Suprapubic skin (tissue), 4 donors: ENCODE measurements around the gene MRPL53.

Experiments used
- EP300 ChIP-seq: sonication (generic); formaldehyde crosslinking; IDR thresholded peaks from one replicate; pipeline ENCODE4 v1.6.1; 2017; ENCODE audit warnings: antibody characterized with exemption
- POLR2A ChIP-seq, 2 donors: fragments of 450-650 bp; IDR thresholded peaks; one replicate each; pipeline ENCODE4 v1.6.1; 2017; ENCODE audit warnings: antibody characterized with exemption in 2 of 2, mild to moderate bottlenecking in 2 of 2, moderate library complexity in 2 of 2
- POLR2AphosphoS5 ChIP-seq, 3 donors: sonication (generic); formaldehyde crosslinking; IDR thresholded peaks; one replicate each; pipeline ENCODE4 v1.6.1; 2017; ENCODE audit warnings: antibody characterized with exemption in 3 of 3
- TF ChIP-seq, protein P1 (sequence below), 2 donors: fragments of 200-600 bp in 1 of 2; fragments of 450-650 bp in 1 of 2; sonication (generic) in 1 of 2; IDR thresholded peaks; one replicate each; pipeline ENCODE4 v1.5.1; 2016 to 2019; ENCODE audit warnings: antibody characterized with exemption in 2 of 2, mild to moderate bottlenecking in 1 of 2, moderate library complexity in 1 of 2

DNA sequence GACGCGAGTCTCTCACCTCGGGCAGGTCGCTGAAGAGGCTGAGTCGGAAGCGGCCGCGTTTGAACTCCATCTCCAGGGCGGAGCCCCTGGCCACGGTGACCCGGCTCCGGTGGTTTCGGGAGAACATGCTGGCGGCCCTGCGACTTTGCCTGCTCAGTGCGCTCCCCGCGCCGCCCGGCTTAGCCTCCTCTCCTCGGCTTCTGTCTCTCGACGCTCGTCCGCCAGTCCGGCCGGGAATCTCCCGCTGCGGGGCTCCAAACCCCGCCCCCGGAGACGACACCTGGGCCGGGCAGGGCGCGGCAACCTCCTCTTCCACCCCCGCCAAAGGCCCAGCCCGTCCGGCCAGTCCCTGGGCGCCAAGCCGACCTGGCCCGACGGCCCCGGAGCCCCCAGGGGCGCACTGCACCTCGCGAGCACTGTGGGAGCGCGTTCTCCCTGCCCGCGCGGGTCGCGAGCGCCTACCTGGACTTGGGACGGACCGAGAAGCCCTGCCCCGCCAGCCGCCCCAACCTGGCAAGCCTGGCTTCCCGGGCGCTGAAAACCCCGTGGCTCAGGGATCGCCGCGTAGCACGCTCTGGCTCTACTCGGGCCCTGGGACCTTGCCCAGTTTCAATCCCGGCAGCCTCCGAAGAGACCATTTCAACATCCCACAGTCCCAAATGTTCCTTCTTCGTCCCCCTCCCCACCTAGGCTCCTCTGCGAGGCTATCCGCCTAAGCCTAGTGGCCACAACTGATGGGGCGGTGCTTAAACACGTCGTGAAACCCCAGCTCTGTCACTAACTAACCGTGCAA lies 30.6 kb downstream of the MRPL53 start, which contains the start of gene RTKN:
- TF ChIP-seq EP300: no peak
- TF ChIP-seq, protein P1, sequence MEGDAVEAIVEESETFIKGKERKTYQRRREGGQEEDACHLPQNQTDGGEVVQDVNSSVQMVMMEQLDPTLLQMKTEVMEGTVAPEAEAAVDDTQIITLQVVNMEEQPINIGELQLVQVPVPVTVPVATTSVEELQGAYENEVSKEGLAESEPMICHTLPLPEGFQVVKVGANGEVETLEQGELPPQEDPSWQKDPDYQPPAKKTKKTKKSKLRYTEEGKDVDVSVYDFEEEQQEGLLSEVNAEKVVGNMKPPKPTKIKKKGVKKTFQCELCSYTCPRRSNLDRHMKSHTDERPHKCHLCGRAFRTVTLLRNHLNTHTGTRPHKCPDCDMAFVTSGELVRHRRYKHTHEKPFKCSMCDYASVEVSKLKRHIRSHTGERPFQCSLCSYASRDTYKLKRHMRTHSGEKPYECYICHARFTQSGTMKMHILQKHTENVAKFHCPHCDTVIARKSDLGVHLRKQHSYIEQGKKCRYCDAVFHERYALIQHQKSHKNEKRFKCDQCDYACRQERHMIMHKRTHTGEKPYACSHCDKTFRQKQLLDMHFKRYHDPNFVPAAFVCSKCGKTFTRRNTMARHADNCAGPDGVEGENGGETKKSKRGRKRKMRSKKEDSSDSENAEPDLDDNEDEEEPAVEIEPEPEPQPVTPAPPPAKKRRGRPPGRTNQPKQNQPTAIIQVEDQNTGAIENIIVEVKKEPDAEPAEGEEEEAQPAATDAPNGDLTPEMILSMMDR (IDR thresholded peaks at IDR 0.05): no peak
- TF ChIP-seq POLR2A (IDR thresholded peaks at IDR 0.05): no peak
- peak in 1 of 3 donors; percentile 28 for TF ChIP-seq POLR2AphosphoS5 (IDR thresholded peaks at IDR 0.05)
